ENCODE results near the gene SBNO2.

SBNO2 gene

DNA sequence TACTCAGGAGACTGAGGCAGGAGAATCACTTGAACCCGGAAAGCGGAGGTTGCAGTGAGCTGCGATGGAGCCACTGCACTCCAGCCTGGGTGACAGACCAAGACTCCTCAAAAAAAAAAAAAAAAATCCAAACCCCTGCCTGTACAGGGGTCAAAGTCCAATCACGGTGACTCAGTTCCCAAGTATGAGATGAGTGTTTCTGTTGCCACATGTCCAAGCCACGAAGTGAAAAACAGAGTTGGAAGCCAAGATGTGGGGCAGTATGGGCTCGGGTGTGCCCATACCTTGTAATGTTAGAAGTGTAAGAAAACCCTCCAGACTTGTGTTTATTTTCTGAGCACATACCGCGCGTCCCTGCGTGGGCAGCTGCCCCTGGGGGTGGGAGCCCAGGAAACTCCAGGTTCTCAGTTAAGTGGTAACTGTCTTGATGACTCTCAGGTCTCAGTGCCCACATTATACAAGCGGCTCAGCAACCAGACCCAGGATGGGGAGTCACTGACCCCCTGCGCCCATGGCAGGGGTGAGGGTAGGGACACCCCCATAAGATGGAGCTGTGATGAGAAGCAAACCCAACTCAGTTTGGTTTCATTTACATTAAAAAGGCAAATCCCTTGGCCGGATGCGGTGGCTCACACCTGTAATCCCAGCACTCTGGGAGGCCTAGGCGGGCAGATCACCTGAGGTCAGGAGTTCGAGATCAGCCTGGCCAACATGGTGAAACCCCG lies 71.5 kb downstream of the SBNO2 start:
- Histone ChIP-seq H4K20me1 (ENCODE audit: insufficient read depth, low read length) (no peaks in the 10 kb centered on the region), H3K36me3 (replicated peaks; ENCODE audit: insufficient read depth, low read length) (no peaks in the 10 kb centered on the region), H3K9me2 (replicated peaks; ENCODE audit: insufficient read depth, low read length) (no peaks in the 10 kb centered on the region), H2AFZ (ENCODE audit: low read length) (no peak overlapping the region), H3F3A (ENCODE audit: insufficient read depth, low read length) (peaks cover 7% of the 10 kb centered on the region; the same call in 1 of the 2 replicates), H3K4me3 (ENCODE audit: low read length) (no peak overlapping the region), H3K9me3 (replicated peaks; ENCODE audit: insufficient read depth, low read length) (no peaks in the 10 kb centered on the region), H3K27ac (ENCODE audit: low read length) (no peak overlapping the region), H3K9ac (ENCODE audit: low read length) (no peak overlapping the region), H3K27me3 (replicated peaks; ENCODE audit: insufficient read depth, low read length) (no peaks in the 10 kb centered on the region), H3K4me2 (ENCODE audit: low read depth, low read length) (no peak overlapping the region), H3K79me2 (ENCODE audit: low read length) (peaks cover 22% of the 10 kb centered on the region), H3K4me1 (ENCODE audit: low read length) (peaks cover 3% of the 10 kb centered on the region; the same call in 1 of the 2 replicates)
- TF ChIP-seq, protein P1, sequence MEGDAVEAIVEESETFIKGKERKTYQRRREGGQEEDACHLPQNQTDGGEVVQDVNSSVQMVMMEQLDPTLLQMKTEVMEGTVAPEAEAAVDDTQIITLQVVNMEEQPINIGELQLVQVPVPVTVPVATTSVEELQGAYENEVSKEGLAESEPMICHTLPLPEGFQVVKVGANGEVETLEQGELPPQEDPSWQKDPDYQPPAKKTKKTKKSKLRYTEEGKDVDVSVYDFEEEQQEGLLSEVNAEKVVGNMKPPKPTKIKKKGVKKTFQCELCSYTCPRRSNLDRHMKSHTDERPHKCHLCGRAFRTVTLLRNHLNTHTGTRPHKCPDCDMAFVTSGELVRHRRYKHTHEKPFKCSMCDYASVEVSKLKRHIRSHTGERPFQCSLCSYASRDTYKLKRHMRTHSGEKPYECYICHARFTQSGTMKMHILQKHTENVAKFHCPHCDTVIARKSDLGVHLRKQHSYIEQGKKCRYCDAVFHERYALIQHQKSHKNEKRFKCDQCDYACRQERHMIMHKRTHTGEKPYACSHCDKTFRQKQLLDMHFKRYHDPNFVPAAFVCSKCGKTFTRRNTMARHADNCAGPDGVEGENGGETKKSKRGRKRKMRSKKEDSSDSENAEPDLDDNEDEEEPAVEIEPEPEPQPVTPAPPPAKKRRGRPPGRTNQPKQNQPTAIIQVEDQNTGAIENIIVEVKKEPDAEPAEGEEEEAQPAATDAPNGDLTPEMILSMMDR (IDR thresholded peaks at IDR 0.05; ENCODE audit: low read length): no peak
- TF ChIP-seq EZH2phosphoT487 (IDR thresholded peaks at IDR 0.05; ENCODE audit: low read length) (no peak), EZH2 (optimal IDR thresholded peaks at IDR 0.05; ENCODE audit: low read depth, low read length) (no peak)
- no peak for DNase-seq

DNA sequence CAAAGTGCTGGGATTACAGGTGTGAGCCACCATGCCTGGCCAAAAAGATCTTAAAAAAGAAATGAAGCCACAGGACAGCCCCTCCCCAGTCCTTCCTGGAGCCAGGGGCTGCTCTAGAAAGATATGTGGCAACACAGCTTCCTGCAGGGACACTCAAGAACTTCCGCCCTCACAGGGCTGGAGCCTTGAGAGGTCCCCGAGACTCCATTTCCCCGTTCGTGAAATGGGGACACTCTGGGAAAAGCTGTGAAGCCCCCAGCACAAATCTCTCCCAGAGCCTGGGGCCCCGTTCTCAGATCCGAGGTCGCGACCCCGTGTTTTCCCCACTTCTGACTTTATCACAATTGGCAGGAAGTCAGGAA lies 72.8 kb downstream of the SBNO2 start:
- Histone ChIP-seq H3K27ac (ENCODE audit: low read length) (no peak overlapping the region), H3F3A (ENCODE audit: insufficient read depth, low read length) (peaks cover 4% of the 10 kb centered on the region; the same call in 1 of the 2 replicates), H2AFZ (ENCODE audit: low read length) (no peak overlapping the region)

DNA sequence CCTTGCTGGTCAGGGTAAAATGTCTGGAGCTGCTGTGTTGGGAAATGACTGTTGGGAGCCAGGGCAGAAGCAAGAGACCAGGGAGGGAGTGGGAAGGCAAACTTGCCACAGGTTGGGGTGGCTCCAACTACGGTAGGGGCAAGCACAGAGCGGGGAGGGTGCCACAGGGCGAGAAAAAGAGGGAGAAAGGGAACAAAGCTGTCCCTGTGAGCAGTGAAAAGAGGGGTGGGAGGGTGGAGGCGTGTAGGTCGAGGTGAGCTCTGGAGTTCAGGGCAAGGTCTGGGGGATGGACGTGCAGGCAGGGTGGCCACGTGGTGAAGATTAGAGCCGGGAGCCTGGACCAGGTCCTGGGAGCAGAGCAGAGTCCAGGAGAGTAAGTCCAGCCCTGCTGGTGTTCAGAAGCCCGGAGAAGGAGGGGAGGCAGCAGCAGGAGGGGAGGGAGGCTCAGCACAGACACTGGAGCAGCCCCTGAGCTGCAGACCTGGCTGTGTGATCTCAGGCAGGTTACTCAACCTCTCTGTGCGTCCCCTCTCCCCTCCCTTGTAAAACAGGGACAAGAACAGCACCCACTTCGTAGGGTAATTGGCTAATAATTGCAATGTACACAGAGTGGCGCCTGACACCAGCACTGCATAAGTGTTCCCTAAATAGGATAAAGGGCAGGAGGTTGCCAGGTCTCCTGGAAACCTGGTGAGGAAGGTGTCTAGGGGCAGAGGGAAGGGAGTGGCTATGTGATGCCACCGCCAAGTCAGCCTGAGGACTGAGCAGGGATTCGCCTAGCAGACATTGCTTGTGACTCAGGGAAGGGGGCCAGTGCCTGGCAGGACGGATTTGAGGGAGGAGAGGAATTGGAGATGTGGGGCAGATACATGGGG lies 75.7 kb downstream of the SBNO2 start:
- peaks cover 7% of the 10 kb centered on the region; the same call in 1 of the 2 replicates for H4K20me1 ChIP-seq (ENCODE audit: insufficient read depth, low read length)
- no peak overlapping the region for H3K4me3 ChIP-seq (ENCODE audit: low read length)
- no peaks in the 10 kb centered on the region for H3K27me3 ChIP-seq (replicated peaks; ENCODE audit: insufficient read depth, low read length)
- peaks cover 18% of the 10 kb centered on the region for H3K79me2 ChIP-seq (ENCODE audit: low read length)
- DNase-seq: no peak
- TF ChIP-seq EZH2 (optimal IDR thresholded peaks at IDR 0.05; ENCODE audit: low read depth, low read length): no peak
- TF ChIP-seq, protein P1 (IDR thresholded peaks at IDR 0.05; ENCODE audit: low read length): no peak
- no peak for TF ChIP-seq EZH2phosphoT487 (IDR thresholded peaks at IDR 0.05; ENCODE audit: low read length)
- no peak overlapping the region for H2AFZ ChIP-seq (ENCODE audit: low read length)
- H3K9ac ChIP-seq (ENCODE audit: low read length): no peak overlapping the region
- H3K36me3 ChIP-seq (replicated peaks; ENCODE audit: insufficient read depth, low read length): no peaks in the 10 kb centered on the region
- no peak overlapping the region for H3K4me2 ChIP-seq (ENCODE audit: low read depth, low read length)
- H3K9me2 ChIP-seq (replicated peaks; ENCODE audit: insufficient read depth, low read length): no peaks in the 10 kb centered on the region
- H3F3A ChIP-seq (ENCODE audit: insufficient read depth, low read length): peaks cover 3% of the 10 kb centered on the region; the same call in 1 of the 2 replicates
- H3K4me1 ChIP-seq (ENCODE audit: low read length): peaks cover 16% of the 10 kb centered on the region
- H3K27ac ChIP-seq (ENCODE audit: low read length): no peak overlapping the region
- H3K9me3 ChIP-seq (replicated peaks; ENCODE audit: insufficient read depth, low read length): no peaks in the 10 kb centered on the region

More for the DNA sequence above, 72.8 kb downstream of the SBNO2 start:
- DNase-seq: no peak
- Histone ChIP-seq H3K9me2 (replicated peaks; ENCODE audit: insufficient read depth, low read length) (no peaks in the 10 kb centered on the region), H3K27me3 (replicated peaks; ENCODE audit: insufficient read depth, low read length) (no peaks in the 10 kb centered on the region), H3K9ac (ENCODE audit: low read length) (no peak overlapping the region), H3K9me3 (replicated peaks; ENCODE audit: insufficient read depth, low read length) (no peaks in the 10 kb centered on the region), H3K4me3 (ENCODE audit: low read length) (no peak overlapping the region), H3K4me2 (ENCODE audit: low read depth, low read length) (no peak overlapping the region), H3K79me2 (ENCODE audit: low read length) (peaks cover 16% of the 10 kb centered on the region), H3K36me3 (replicated peaks; ENCODE audit: insufficient read depth, low read length) (no peaks in the 10 kb centered on the region), H3K4me1 (ENCODE audit: low read length) (peaks cover 3% of the 10 kb centered on the region; the same call in 1 of the 2 replicates), H4K20me1 (ENCODE audit: insufficient read depth, low read length) (no peaks in the 10 kb centered on the region)
- TF ChIP-seq, protein P1 (IDR thresholded peaks at IDR 0.05; ENCODE audit: low read length): no peak
- TF ChIP-seq EZH2 (optimal IDR thresholded peaks at IDR 0.05; ENCODE audit: low read depth, low read length) (no peak), EZH2phosphoT487 (IDR thresholded peaks at IDR 0.05; ENCODE audit: low read length) (no peak)
